ENCODE results near the gene VOPP1.
"Not testable (repeated sequence)": the region's sequence is repeated elsewhere in the genome, so short reads cannot be mapped to it uniquely, and the experiment has no call there.

DNA sequence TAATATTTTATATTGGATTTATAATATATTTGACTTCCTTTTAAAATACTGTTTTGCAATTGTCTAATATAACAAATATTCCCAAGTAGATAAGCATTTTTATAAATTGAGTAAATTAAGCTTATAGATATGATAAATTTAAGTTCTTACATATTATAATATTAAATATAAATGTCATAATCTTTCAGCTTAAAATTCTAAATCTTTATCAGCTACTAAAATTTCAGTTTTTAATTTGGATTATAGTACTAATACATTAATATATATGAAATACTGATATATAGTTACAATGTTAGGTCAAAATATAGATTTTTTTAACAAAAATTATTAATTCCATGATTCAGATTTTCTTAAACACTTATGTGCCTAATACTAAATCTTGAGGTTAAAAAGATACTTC is 33.4 kb upstream of the VOPP1 start:
- not testable (repeated sequence) for TF ChIP-seq POLR2A (IDR thresholded peaks at IDR 0.05; ENCODE audit: low read length); GATA1 (IDR thresholded peaks at IDR 0.05; ENCODE audit: low read depth, low read length)

All from erythroblast (primary cell).